ENCODE results near the gene DLGAP4.

DLGAP4 gene

DNA sequence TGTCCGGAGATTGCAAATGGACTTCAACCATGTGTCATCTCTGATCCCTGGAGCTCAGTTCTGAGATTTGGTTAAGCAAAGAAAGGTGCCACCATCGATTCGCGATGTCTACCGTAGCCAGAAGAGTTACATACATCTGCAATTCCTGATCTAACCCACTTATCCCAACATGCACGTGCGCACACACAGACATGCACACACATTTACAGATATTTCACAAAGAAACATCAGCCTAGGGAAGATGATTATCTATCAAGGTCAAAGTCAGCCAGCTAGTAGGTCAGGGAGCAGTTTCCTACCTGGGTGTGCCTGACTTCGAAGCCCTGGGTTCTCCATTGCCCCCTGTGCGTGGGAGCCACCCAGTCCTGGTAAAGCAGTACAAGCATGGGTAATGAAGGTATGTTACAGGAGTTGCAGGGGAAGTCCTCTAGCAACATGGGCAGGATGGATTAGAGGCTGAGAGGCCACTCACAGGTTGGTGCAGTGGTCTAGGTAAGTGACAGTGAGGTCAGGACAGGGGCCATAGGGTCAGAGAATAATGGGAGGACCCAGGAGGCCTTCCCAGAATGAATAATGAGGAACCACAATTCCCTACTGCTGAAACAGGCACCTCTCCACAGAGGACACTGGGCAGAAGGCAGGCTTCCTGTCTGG, 150.0 kb downstream of the DLGAP4 start:
- H3K27ac ChIP-seq (replicated peaks) = no peak overlapping the region

DNA sequence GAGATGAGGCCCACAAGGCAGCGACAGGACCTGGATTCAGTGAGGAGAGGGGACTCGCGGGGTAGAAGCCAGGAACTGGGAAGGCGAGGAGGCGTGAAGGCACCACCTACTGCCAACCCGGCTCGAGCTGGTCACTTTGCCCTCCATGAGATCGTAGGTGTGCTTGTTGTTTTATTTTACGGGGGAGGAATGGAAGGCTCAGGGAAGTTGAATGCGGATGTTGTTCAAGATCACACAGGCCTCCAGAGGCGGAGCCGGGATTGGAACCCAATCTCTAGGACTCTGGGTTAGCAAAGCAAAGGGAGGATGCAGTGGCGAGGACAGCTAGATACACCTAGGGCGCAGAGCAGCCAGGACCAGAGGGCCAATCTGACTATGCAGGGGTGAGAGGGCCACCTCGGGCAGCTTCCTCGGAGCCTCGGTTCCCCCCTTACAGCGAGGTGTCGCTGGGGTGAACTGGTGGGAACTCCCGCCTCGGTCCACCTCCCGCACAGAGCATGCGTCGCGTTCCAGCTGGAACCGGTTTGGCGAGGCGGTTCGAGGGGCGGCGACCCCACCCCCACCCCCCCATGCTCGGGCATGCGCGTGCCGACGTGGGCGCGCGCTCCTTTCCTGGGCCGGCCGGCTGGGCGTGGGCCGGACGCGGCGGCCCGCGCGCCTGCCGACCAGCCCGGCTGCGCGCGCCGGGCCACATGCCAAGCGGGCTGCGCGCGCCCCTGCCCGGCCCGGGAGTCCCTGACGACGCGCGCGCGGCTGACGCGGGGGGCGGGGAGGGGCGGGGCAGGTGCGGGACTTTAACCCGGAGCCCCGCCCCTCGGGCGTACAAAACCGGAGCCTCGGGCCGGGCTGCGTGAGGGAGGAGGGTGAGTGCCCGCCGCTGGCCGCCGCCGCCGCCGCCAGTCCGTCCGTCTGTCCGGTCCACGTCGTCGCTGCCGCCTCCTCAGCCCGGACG, 154.8 kb downstream of the DLGAP4 start:
- TF ChIP-seq GABPA (IDR thresholded peaks at IDR 0.05; ENCODE audit: low read depth) = no peak
- TF ChIP-seq POLR2AphosphoS5 (IDR thresholded peaks at IDR 0.05; ENCODE audit: low read depth) = no peak
- TF ChIP-seq SPI1 (IDR thresholded peaks at IDR 0.05; ENCODE audit: borderline replicate concordance, low read depth) = no peak
- TF ChIP-seq, protein P1, sequence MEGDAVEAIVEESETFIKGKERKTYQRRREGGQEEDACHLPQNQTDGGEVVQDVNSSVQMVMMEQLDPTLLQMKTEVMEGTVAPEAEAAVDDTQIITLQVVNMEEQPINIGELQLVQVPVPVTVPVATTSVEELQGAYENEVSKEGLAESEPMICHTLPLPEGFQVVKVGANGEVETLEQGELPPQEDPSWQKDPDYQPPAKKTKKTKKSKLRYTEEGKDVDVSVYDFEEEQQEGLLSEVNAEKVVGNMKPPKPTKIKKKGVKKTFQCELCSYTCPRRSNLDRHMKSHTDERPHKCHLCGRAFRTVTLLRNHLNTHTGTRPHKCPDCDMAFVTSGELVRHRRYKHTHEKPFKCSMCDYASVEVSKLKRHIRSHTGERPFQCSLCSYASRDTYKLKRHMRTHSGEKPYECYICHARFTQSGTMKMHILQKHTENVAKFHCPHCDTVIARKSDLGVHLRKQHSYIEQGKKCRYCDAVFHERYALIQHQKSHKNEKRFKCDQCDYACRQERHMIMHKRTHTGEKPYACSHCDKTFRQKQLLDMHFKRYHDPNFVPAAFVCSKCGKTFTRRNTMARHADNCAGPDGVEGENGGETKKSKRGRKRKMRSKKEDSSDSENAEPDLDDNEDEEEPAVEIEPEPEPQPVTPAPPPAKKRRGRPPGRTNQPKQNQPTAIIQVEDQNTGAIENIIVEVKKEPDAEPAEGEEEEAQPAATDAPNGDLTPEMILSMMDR (IDR thresholded peaks at IDR 0.05; ENCODE audit: insufficient read depth, low read length) = no peak
- TF ChIP-seq, protein P2, sequence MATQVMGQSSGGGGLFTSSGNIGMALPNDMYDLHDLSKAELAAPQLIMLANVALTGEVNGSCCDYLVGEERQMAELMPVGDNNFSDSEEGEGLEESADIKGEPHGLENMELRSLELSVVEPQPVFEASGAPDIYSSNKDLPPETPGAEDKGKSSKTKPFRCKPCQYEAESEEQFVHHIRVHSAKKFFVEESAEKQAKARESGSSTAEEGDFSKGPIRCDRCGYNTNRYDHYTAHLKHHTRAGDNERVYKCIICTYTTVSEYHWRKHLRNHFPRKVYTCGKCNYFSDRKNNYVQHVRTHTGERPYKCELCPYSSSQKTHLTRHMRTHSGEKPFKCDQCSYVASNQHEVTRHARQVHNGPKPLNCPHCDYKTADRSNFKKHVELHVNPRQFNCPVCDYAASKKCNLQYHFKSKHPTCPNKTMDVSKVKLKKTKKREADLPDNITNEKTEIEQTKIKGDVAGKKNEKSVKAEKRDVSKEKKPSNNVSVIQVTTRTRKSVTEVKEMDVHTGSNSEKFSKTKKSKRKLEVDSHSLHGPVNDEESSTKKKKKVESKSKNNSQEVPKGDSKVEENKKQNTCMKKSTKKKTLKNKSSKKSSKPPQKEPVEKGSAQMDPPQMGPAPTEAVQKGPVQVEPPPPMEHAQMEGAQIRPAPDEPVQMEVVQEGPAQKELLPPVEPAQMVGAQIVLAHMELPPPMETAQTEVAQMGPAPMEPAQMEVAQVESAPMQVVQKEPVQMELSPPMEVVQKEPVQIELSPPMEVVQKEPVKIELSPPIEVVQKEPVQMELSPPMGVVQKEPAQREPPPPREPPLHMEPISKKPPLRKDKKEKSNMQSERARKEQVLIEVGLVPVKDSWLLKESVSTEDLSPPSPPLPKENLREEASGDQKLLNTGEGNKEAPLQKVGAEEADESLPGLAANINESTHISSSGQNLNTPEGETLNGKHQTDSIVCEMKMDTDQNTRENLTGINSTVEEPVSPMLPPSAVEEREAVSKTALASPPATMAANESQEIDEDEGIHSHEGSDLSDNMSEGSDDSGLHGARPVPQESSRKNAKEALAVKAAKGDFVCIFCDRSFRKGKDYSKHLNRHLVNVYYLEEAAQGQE (IDR thresholded peaks at IDR 0.05; ENCODE audit: insufficient replicate concordance, low read depth) = no peak
- peaks cover 3% of the 10 kb centered on the region for H3K27me3 ChIP-seq (ENCODE audit: insufficient read depth, poor library complexity, severe bottlenecking)
- peak overlapping the region; percentile 70 for H3K4me3 ChIP-seq (replicated peaks; ENCODE audit: insufficient read depth, low read length)
- peak; percentile 68 to 74 for DNase-seq (ENCODE audit: low read depth in 1 of 2, low spot score in 1 of 2)
- H3K27ac ChIP-seq (replicated peaks) = peak overlapping the region; percentile 48

More for the DNA sequence above, 150.0 kb downstream of the DLGAP4 start:
- no peak overlapping the region for H3K4me3 ChIP-seq (replicated peaks; ENCODE audit: insufficient read depth, low read length)
- no peak for DNase-seq (ENCODE audit: low read depth in 1 of 2, low spot score in 1 of 2)
- no peaks in the 10 kb centered on the region for H3K27me3 ChIP-seq (ENCODE audit: insufficient read depth, poor library complexity, severe bottlenecking)
- TF ChIP-seq POLR2AphosphoS5 (IDR thresholded peaks at IDR 0.05; ENCODE audit: low read depth) = no peak
- no peak for TF ChIP-seq SPI1 (IDR thresholded peaks at IDR 0.05; ENCODE audit: borderline replicate concordance, low read depth)
- TF ChIP-seq GABPA (IDR thresholded peaks at IDR 0.05; ENCODE audit: low read depth) = no peak
- TF ChIP-seq, protein P1 (IDR thresholded peaks at IDR 0.05; ENCODE audit: insufficient read depth, low read length) = no peak
- TF ChIP-seq, protein P2 (IDR thresholded peaks at IDR 0.05; ENCODE audit: insufficient replicate concordance, low read depth) = no peak

DNA sequence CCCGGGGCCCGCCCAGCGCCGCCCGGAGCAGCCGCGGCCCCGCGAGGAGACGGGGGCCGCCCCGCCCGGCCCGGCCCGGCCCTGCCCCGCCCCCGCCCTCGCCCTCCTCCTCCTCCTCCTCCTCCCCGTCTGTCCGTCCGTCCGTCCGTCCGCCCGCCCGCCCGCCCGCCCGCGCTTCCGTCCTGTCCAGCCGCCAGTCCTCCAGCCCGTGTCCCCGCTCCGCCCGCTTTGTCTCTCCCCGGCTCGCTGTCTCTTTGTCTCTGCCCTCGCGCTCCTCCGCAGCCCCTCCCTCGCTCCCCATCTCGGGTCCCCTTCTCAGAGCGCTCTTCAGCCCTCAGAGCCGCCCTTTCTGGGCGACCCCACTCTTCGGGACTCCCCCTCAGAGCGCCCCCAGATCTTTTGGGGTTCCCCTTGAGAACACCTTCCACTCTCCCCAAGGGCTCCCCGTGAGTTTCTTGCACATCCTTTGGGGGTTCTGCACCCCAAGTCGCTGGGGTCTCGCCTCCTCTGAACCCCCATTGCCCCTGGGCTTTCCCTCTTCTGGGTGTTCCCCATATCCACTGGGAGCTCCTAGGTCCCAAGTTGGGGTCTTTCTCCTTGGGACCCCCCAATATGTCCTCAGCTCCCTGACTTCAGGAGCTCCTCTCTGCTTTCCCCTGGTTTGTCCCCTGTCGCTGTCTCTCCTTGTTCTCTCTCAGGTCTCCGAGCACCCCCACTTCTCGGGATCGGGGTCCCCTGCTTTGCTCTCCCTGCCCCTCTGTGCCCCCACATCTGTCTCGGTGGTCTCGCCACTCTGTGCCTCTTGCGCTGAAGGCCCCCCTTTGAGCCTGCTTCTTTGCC, 155.7 kb downstream of the DLGAP4 start:
- DNase-seq (ENCODE audit: low read depth in 1 of 2, low spot score in 1 of 2) = peak; percentile 12 to 31
- H3K27ac ChIP-seq (replicated peaks) = no peak overlapping the region
- H3K4me3 ChIP-seq (replicated peaks; ENCODE audit: insufficient read depth, low read length) = peak overlapping the region; percentile 70
- peaks cover 3% of the 10 kb centered on the region for H3K27me3 ChIP-seq (ENCODE audit: insufficient read depth, poor library complexity, severe bottlenecking)
- no peak for TF ChIP-seq SPI1 (IDR thresholded peaks at IDR 0.05; ENCODE audit: borderline replicate concordance, low read depth)
- TF ChIP-seq POLR2AphosphoS5 (IDR thresholded peaks at IDR 0.05; ENCODE audit: low read depth) = no peak
- no peak for TF ChIP-seq GABPA (IDR thresholded peaks at IDR 0.05; ENCODE audit: low read depth)
- TF ChIP-seq, protein P2 (IDR thresholded peaks at IDR 0.05; ENCODE audit: insufficient replicate concordance, low read depth) = no peak
- TF ChIP-seq, protein P1 (IDR thresholded peaks at IDR 0.05; ENCODE audit: insufficient read depth, low read length) = no peak
